Osteocyte (in vitro differentiated cells): ENCODE data around the gene OR52N1. TPM values are rescaled to one million over a fixed set of nuclear protein-coding genes. Genes with fewer than 3 reads are reported as not detected.
A peak's percentile ranks its signal among the peaks of the same experiment; 100 is the strongest.

ENCODE experiments used
- DNase-seq: peaks from one replicate; pipeline ENCODE4 v3.0.0; 2021; ENCODE audit warnings: mixed read lengths; ENCODE audit not compliant: unreplicated experiment; ENCODE audit errors: extremely low spot score
- H3K27ac Mint-ChIP-seq: one replicate; pipeline ENCODE4 v1.8.0; 2021; ENCODE audit warnings: mild to moderate bottlenecking, mixed read lengths; ENCODE audit not compliant: unreplicated experiment
- H3K27me3 Mint-ChIP-seq: one replicate; pipeline ENCODE4 v1.8.0; 2021; ENCODE audit warnings: mixed read lengths; ENCODE audit not compliant: unreplicated experiment
- H3K36me3 Mint-ChIP-seq: one replicate; pipeline ENCODE4 v1.8.0; 2021; ENCODE audit warnings: mixed read lengths; ENCODE audit not compliant: unreplicated experiment
- H3K4me1 Mint-ChIP-seq: one replicate; pipeline ENCODE4 v1.8.0; 2021; ENCODE audit warnings: mixed read lengths; ENCODE audit not compliant: unreplicated experiment
- H3K4me3 Mint-ChIP-seq: one replicate; pipeline ENCODE4 v1.8.0; 2021; ENCODE audit warnings: mild to moderate bottlenecking, moderate library complexity, mixed read lengths; ENCODE audit not compliant: unreplicated experiment
- H3K9me3 Mint-ChIP-seq: one replicate; pipeline ENCODE4 v1.8.0; 2021; ENCODE audit warnings: mixed read lengths; ENCODE audit not compliant: unreplicated experiment
- CTCF ChIP-seq: fragments of 200-600 bp; sonication (generic); IDR thresholded peaks from 2 replicates; pipeline ENCODE4 v1.5.0; 2021; ENCODE audit warnings: antibody characterized with exemption, mild to moderate bottlenecking, moderate library complexity
- long read RNA-seq: library from polyadenylated mRNA; unstranded; transcript quantifications from one replicate; pipeline ENCODE4 v2.0.0, GENCODE V29; 2021
- total RNA-seq: library from RNA; stranded (reverse); gene quantifications from 2 replicates; pipeline ENCODE4 v1.2.1, GENCODE V29; 2021

The OR52N1 gene
- total RNA-seq: not detected in 2 replicates
- long read RNA-seq: 0 reads

DNA sequence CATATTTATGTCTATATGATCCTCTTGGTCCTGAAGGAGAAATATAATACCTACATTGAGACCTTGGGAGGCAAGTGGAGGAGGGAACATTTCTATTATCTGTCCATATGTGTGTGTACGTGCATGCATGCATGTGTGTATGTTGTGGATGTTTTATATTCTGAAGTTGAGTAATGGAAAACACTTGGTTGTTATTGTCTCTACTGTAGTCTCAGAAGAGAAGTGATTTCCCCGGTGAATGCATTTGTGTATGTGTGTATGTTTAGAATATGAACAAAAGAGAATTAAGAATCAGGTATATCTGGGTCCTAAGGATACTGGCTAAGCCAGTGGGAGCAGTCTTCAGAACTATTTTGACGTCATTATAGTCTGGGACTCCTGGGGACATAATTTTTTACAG lies at the start of gene OR52N1:
TSS of gene OR52N1 (minus strand) at position 101 of the 400 bp plus-strand sequence. CDS start 2,449 bp downstream, outside the sequence.
- H3K4me3 Mint-ChIP-seq: no peak within 1 kb of the TSS
- H3K27me3 Mint-ChIP-seq: peaks cover 19% of the 10 kb centered on the region
- H3K36me3 Mint-ChIP-seq: no peaks in the 10 kb centered on the region
- no peak for DNase-seq
- TF ChIP-seq CTCF: no peak
- H3K9me3 Mint-ChIP-seq: no peaks in the 10 kb centered on the region
- no peaks in the 10 kb centered on the region for H3K4me1 Mint-ChIP-seq
- no peak within 1 kb of the TSS for H3K27ac Mint-ChIP-seq

DNA sequence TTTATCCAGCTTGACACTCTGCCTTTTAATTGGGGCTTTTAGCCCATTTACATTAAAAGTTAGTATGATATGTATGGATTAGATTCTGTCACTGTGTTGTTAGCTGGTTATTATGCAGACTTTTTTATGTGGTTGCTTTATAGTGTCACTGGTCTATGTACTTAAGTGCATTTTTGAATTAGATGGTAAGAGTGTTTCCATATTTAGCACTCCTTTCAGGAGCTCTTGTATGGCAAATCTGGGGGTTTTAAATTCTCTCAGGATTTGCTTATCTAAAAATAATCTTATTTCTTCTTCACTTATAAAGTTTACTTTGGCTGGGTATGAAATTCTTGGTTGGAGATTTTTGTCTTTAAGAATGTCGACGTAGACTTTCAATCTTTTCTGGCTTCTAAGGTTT lies 46.6 kb upstream of the OR52N1 start:
- Mint-ChIP-seq H3K27me3 (no peaks in the 10 kb centered on the region), H3K36me3 (no peaks in the 10 kb centered on the region), H3K4me3 (no peak overlapping the region), H3K4me1 (no peaks in the 10 kb centered on the region), H3K27ac (no peak overlapping the region), H3K9me3 (peaks cover 14% of the 10 kb centered on the region)
- DNase-seq: no peak
- TF ChIP-seq CTCF: no peak

DNA sequence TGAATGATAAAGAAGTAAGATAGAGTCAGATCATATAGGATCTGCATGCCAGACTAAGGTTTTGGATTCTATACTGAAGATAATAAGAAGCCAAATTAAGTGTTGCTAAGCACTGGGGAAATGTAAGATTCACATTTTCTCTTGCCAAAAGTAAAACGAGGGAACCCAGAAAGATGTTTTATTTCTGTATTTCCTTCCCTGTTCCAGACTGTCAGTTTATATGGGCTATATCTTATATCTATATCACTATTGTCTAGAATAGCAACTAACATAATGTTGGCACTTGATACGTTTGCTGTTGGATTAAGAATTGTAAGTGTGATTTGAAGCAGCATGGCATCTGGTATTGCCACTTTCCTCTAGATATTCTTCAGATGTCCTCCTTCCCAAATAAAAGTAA lies 42.4 kb upstream of the OR52N1 start:
- Mint-ChIP-seq H3K9me3 (peaks cover 12% of the 10 kb centered on the region), H3K4me1 (no peaks in the 10 kb centered on the region)

DNA sequence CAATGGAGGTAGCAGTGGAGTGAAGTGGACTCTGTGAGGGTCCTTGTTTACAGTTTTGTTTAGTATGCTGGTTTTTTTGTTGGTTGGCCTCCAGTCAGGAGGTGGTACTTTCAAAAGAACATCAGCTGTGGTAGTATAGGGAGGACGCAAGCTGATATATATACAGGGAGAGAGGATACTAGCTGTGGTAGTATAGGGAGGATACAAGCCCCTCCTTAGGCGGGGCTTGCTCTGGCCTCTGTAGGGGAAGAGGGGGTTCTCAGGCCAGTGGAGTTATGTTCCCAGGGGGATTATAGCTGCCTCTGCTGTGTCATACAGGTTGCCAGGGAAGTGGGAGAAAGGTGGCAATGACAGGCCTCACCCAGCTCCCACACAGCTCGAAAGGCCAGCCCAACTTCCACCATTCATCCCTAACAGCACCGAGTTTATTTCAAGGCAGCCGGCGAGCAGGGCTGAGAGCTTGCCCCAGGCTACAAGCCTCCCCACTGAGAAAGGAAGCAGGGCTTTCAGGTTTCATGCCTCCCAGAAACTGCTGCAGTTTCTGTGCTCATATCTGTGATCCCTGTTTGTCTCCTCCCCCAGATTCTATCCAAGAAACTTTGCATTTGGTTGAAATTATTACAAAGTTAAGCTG lies 40.2 kb upstream of the OR52N1 start:
- DNase-seq: no peak
- H3K4me1 Mint-ChIP-seq: no peaks in the 10 kb centered on the region
- H3K4me3 Mint-ChIP-seq: no peak overlapping the region
- H3K9me3 Mint-ChIP-seq: no peaks in the 10 kb centered on the region
- H3K27me3 Mint-ChIP-seq: no peaks in the 10 kb centered on the region
- H3K27ac Mint-ChIP-seq: no peak overlapping the region
- TF ChIP-seq CTCF: no peak
- H3K36me3 Mint-ChIP-seq: no peaks in the 10 kb centered on the region

More for the DNA sequence above, 42.4 kb upstream of the OR52N1 start:
- Mint-ChIP-seq H3K36me3 (no peaks in the 10 kb centered on the region), H3K4me3 (no peak overlapping the region), H3K27ac (no peak overlapping the region), H3K27me3 (no peaks in the 10 kb centered on the region)
- DNase-seq: no peak
- no peak for TF ChIP-seq CTCF

- Mint-ChIP-seq H3K9me3 (no peaks in the 10 kb centered on the region), H3K4me3 (peak overlapping the region; percentile 41), H3K36me3 (no peaks in the 10 kb centered on the region), H3K27me3 (peaks cover 14% of the 10 kb centered on the region), H3K4me1 (peaks cover 7% of the 10 kb centered on the region), H3K27ac (no peak overlapping the region)
- DNase-seq: no peak
- no peak for TF ChIP-seq CTCF
These were observed 27.3 kb upstream of the OR52N1 start for GRCh38 chr11:5818245-5818886.
